Measurements from ENCODE around the gene KCTD15.

The KCTD15 gene

DNA sequence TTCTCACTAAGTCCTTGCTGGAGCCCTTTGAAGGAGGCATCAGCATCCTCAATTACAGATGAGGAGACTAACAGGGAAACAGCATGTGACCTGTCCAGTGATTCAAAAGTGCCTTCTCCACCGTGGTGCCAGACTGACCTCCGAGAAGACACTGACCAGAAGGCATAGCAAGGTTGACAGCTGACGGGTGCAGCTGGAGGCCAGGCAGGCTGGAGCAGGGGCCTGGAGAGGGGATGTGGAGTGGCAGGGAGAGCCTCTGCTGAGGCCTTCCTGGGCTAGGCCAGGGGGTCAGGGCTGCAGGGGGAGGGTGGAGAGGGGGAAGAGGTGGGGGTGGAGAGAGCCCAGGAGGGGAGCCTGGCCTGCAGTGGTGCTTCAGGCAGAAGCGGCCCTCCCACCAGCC lies 66.3 kb downstream of the KCTD15 start:
- H3K4me3 ChIP-seq (ENCODE audit: low read depth, low read length), result no peak overlapping the region
- TF ChIP-seq, protein P1, sequence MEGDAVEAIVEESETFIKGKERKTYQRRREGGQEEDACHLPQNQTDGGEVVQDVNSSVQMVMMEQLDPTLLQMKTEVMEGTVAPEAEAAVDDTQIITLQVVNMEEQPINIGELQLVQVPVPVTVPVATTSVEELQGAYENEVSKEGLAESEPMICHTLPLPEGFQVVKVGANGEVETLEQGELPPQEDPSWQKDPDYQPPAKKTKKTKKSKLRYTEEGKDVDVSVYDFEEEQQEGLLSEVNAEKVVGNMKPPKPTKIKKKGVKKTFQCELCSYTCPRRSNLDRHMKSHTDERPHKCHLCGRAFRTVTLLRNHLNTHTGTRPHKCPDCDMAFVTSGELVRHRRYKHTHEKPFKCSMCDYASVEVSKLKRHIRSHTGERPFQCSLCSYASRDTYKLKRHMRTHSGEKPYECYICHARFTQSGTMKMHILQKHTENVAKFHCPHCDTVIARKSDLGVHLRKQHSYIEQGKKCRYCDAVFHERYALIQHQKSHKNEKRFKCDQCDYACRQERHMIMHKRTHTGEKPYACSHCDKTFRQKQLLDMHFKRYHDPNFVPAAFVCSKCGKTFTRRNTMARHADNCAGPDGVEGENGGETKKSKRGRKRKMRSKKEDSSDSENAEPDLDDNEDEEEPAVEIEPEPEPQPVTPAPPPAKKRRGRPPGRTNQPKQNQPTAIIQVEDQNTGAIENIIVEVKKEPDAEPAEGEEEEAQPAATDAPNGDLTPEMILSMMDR (IDR thresholded peaks at IDR 0.05; ENCODE audit: insufficient read depth, low read depth, low read length, missing control alignments), result no peak
- DNase-seq (ENCODE audit: low read depth), result no peak

DNA sequence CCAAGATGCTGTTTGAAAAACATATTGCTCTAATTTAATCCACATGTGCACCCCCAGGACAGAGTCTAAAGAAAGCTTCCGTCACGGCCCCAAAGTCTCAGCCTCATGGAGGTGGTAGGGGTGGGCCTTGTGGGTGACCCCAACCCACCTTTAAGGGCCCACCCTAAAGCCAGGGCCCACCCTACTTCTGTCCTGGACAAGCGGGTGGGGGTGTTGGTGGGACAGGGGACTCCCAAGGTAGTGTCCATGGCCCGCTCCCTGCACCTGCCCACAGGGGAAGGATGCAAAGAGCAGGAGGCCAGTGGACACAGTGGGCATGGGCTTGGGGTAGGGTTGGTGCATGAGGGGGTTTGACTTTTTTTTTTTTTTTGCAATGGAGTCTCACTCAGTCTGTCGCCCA lies 66.8 kb downstream of the KCTD15 start:
- TF ChIP-seq, protein P1 (IDR thresholded peaks at IDR 0.05; ENCODE audit: insufficient read depth, low read depth, low read length, missing control alignments), result no peak
- DNase-seq (ENCODE audit: low read depth), result no peak
- H3K4me3 ChIP-seq (ENCODE audit: low read depth, low read length), result no peak overlapping the region

DNA sequence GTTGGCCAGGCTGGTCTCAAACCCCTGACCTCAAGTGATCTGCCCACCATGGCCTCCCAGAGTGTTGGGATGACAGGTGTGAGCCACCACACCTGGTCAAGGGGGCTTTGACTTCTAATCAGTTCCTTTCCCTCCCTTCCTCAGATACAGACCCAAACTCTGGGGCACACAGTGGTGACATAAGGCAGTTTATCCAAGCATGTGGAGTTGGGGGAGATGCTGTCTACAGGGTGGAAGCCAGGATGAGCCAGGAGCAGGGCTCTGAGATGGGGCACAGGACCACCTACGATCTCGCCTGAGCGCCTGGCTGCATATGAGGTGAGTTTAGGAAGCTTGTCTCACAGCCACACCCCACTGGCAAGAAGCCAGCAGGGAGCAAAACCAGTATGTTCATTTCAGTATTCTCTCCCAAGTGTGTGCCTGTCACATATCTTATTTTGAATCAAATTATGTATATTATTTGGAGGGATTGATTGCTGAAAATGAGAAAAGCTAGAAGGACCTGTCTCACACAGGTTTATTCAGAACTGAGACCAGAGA lies 67.7 kb downstream of the KCTD15 start:
- TF ChIP-seq, protein P1 (IDR thresholded peaks at IDR 0.05; ENCODE audit: insufficient read depth, low read depth, low read length, missing control alignments), result no peak
- H3K4me3 ChIP-seq (ENCODE audit: low read depth, low read length), result no peak overlapping the region
- DNase-seq (ENCODE audit: low read depth), result no peak

DNA sequence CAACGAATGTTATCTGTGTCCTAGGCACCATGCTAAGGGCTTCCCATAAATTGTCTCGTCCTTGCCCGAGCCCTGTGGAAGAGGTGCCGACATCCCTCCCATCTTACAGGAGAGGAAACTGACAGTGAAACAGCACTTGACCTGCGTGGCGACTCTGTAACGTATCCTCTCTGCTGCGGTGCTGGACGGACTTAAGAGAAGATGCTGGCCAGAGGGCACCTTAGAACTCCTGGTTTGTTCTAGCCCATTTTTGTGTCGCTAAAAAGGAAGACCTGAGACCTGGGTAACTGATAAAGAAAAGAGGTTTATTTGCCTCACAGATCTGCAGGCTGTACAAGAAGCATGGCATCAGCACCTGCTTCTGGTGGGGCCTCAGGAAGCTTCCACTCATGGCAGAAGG lies 68.6 kb downstream of the KCTD15 start:
- H3K4me3 ChIP-seq (ENCODE audit: low read depth, low read length), result no peak overlapping the region
- DNase-seq (ENCODE audit: low read depth), result no peak
- TF ChIP-seq, protein P1 (IDR thresholded peaks at IDR 0.05; ENCODE audit: insufficient read depth, low read depth, low read length, missing control alignments), result no peak

All from GM12865 (cell line).